ENCODE results near the gene NUP153. TPM values are rescaled to one million over a fixed set of nuclear protein-coding genes. Genes with fewer than 3 reads are reported as not detected.
A peak's percentile ranks its signal among the peaks of the same experiment; 100 is the strongest.
"Not testable (repeated sequence)": the region's sequence is repeated elsewhere in the genome, so short reads cannot be mapped to it uniquely, and the experiment has no call there.

Gene NUP153
- total RNA-seq, 1 donor from 2014 or later, result 39.0 TPM

DNA sequence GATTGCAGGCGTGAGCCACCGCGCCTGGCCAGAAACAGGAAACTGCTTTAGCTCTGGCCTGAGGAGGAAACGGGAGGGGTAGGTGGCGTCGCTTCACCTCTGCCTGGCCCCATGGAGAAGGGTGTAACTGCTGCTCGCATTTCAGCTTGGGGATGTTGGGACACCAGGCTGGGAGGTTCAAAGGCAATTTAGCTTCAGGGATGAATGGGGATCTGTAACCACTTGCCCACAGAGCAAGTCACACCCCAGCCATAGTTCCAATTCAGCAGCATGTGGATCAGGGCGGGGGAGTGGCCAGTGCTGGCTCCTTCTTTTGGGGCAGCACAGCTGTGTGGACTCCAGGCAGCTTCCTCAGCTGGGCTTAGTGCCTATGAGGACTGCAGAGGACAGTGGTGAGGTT lies 34.8 kb upstream of the NUP153 start:
- Mint-ChIP-seq H3K4me3 (ENCODE audit: unreplicated experiment) (no peak overlapping the region), H3K27ac (ENCODE audit: unreplicated experiment) (no peak overlapping the region), H3K9me3 (ENCODE audit: unreplicated experiment) (peaks cover 8% of the 10 kb centered on the region), H3K4me1 (ENCODE audit: unreplicated experiment) (peaks cover 8% of the 10 kb centered on the region), H3K27me3 (ENCODE audit: unreplicated experiment) (peaks cover 7% of the 10 kb centered on the region), H3K36me3 (ENCODE audit: low read depth, unreplicated experiment) (peaks cover 7% of the 10 kb centered on the region)
- DNase-seq (ENCODE audit: low spot score), result no peak
- TF ChIP-seq, protein P1, sequence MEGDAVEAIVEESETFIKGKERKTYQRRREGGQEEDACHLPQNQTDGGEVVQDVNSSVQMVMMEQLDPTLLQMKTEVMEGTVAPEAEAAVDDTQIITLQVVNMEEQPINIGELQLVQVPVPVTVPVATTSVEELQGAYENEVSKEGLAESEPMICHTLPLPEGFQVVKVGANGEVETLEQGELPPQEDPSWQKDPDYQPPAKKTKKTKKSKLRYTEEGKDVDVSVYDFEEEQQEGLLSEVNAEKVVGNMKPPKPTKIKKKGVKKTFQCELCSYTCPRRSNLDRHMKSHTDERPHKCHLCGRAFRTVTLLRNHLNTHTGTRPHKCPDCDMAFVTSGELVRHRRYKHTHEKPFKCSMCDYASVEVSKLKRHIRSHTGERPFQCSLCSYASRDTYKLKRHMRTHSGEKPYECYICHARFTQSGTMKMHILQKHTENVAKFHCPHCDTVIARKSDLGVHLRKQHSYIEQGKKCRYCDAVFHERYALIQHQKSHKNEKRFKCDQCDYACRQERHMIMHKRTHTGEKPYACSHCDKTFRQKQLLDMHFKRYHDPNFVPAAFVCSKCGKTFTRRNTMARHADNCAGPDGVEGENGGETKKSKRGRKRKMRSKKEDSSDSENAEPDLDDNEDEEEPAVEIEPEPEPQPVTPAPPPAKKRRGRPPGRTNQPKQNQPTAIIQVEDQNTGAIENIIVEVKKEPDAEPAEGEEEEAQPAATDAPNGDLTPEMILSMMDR (IDR thresholded peaks at IDR 0.05; ENCODE audit: unreplicated experiment), result no peak

DNA sequence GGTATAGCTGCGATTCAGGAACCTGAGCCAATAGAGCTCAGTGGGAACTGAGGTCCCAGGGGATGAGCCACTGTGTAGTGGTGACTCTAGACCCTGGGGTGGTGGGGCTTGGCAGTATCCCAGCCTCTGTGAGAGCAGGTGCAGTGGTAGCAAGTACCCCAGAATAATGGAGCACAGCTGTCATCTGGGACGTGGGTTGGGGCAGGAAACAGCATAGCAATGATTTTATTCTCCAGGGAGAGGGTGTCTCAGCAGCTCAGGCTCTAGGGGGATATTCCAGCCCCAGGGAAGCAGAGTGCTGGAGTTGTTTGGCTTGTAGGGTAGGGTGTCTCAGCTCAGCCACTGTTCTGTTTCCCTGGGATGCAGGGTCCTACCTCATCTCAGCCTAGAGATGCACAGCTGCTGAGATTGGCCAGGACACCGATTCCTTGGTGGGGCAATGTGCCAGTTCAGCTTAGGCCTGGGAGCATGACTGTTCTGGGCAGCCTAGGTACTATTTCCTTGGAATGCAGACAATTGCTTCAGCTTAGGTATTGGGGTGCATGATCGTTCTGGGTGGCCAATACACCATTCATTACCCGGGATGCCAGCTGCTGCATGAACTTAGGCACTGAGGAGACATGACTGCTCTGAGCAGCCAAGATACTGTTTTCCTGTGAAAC lies 34.0 kb upstream of the NUP153 start:
- Mint-ChIP-seq H3K4me1 (ENCODE audit: unreplicated experiment) (peaks cover 8% of the 10 kb centered on the region), H3K4me3 (ENCODE audit: unreplicated experiment) (no peak overlapping the region), H3K27ac (ENCODE audit: unreplicated experiment) (peak overlapping the region; percentile 5), H3K9me3 (ENCODE audit: unreplicated experiment) (peaks cover 8% of the 10 kb centered on the region), H3K27me3 (ENCODE audit: unreplicated experiment) (peaks cover 7% of the 10 kb centered on the region), H3K36me3 (ENCODE audit: low read depth, unreplicated experiment) (peaks cover 7% of the 10 kb centered on the region)
- DNase-seq (ENCODE audit: low spot score), result no peak
- TF ChIP-seq, protein P1 (IDR thresholded peaks at IDR 0.05; ENCODE audit: unreplicated experiment), result no peak

DNA sequence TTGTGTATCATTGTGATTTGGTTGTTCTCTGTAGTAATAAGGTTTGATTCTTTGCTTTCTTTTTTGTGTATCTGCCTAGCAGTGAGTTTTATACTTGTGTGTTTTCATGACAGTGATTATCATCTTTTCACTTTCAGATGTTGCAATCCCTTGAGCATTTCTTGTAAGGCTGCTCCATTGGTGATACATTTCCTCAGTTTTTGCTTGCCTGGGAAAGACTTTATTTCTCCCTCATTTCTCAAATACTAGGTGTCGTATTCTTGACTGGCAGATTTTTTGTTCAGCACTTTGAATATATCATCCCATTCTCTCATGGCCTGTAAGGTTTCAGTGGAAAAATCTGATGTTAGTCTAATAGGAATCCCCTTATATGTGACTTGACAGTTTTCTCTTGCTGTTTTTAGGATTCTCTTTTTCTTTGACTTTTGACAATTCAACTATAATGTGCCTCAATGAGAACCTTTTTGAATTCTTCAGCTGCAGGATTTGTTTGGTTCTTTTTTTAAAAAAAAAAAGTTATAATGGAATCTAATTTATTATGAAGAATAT lies 31.1 kb upstream of the NUP153 start:
- DNase-seq (ENCODE audit: low spot score), result no peak
- TF ChIP-seq, protein P1 (IDR thresholded peaks at IDR 0.05; ENCODE audit: unreplicated experiment), result no peak
- peaks cover 8% of the 10 kb centered on the region for H3K9me3 Mint-ChIP-seq (ENCODE audit: unreplicated experiment)
- peaks cover 5% of the 10 kb centered on the region for H3K27me3 Mint-ChIP-seq (ENCODE audit: unreplicated experiment)
- peaks cover 7% of the 10 kb centered on the region for H3K36me3 Mint-ChIP-seq (ENCODE audit: low read depth, unreplicated experiment)
- H3K27ac Mint-ChIP-seq (ENCODE audit: unreplicated experiment), result no peak overlapping the region
- no peak overlapping the region for H3K4me3 Mint-ChIP-seq (ENCODE audit: unreplicated experiment)
- peaks cover 8% of the 10 kb centered on the region for H3K4me1 Mint-ChIP-seq (ENCODE audit: unreplicated experiment)

DNA sequence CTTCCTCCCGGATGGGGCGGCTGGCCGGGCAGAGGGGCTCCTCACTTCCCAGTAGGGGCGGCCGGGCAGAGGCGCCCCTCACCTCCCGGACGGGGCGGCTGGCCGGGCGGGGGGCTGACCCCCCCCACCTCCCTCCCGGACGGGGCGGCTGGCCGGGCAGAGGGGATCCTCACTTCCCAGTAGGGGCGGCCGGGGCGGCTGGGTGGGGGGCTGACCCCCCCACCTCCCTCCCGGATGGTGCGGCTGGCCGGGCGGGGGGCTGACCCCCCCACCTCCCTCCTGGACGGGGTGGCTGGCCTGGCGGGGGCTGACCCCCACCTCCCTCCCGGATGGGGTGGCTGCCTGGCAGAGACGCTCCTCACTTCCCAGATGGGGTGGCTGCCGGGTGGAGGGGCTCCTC lies 28.6 kb upstream of the NUP153 start:
- not testable (repeated sequence) for H3K27ac Mint-ChIP-seq (ENCODE audit: unreplicated experiment); DNase-seq (ENCODE audit: low spot score); H3K27me3 Mint-ChIP-seq (ENCODE audit: unreplicated experiment); H3K4me3 Mint-ChIP-seq (ENCODE audit: unreplicated experiment); H3K36me3 Mint-ChIP-seq (ENCODE audit: low read depth, unreplicated experiment); H3K4me1 Mint-ChIP-seq (ENCODE audit: unreplicated experiment)
- H3K9me3 Mint-ChIP-seq (ENCODE audit: unreplicated experiment), result peaks cover 13% of the 10 kb centered on the region

DNA sequence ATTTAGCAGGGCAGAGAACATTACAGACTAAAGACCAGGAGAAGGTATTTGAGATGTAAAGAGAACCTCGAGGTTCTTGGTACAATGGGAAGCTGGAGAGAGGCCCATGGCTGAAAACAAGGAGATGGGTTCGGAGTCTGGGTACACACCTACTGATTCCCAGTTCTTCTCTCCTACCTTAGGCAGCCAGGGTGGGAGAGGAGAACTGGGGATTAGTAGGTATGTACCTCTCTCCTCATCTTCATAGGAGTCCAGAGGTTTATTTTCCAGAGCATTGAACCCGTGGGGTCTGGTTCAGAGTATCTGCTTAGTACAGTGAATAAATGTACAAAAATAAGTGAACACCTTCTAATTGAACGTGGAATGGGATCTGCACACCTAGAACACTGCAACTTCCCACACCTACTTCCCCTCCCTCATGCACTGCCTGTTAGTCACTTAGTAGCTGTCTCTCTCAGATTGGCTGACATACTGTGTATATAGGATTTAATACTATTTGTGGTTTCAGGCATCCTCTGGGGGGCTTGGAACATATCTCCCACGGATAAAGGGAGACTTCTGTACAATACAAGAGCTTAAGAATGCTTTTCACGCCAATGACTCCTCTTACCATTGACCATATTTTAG lies 23.5 kb upstream of the NUP153 start:
- Mint-ChIP-seq H3K4me1 (ENCODE audit: unreplicated experiment) (peaks cover 2% of the 10 kb centered on the region), H3K9me3 (ENCODE audit: unreplicated experiment) (peaks cover 5% of the 10 kb centered on the region), H3K27ac (ENCODE audit: unreplicated experiment) (no peak overlapping the region), H3K27me3 (ENCODE audit: unreplicated experiment) (peaks cover 1% of the 10 kb centered on the region), H3K4me3 (ENCODE audit: unreplicated experiment) (no peak overlapping the region), H3K36me3 (ENCODE audit: low read depth, unreplicated experiment) (no peaks in the 10 kb centered on the region)
- no peak for DNase-seq (ENCODE audit: low spot score)
- TF ChIP-seq, protein P1 (IDR thresholded peaks at IDR 0.05; ENCODE audit: unreplicated experiment), result no peak

All from endothelial cell (in vitro differentiated cells).